ENCODE measurements around the gene SMARCD3.

Gene SMARCD3

GRCh38 chr7:151242159-151243044 is 6.1 kb downstream of the SMARCD3 start:
- Mint-ChIP-seq H3K27ac (no peak overlapping the region), H3K36me3 (ENCODE audit: low read depth) (peaks cover 25% of the 10 kb centered on the region), H3K27me3 (ENCODE audit: low read depth) (no peaks in the 10 kb centered on the region), H3K4me3 (no peak overlapping the region), H3K9me3 (no peaks in the 10 kb centered on the region), H3K4me1 (peaks cover 28% of the 10 kb centered on the region)
- no peak for TF ChIP-seq CTCF (IDR thresholded peaks at IDR 0.05; ENCODE audit: unreplicated experiment in 3 of 3)

- Mint-ChIP-seq H3K4me3 (no peak overlapping the region), H3K27me3 (ENCODE audit: low read depth) (no peaks in the 10 kb centered on the region), H3K9me3 (no peaks in the 10 kb centered on the region), H3K27ac (no peak overlapping the region), H3K4me1 (peaks cover 24% of the 10 kb centered on the region), H3K36me3 (ENCODE audit: low read depth) (peaks cover 28% of the 10 kb centered on the region)
- TF ChIP-seq CTCF (IDR thresholded peaks at IDR 0.05; ENCODE audit: unreplicated experiment in 3 of 3) = no peak
Observed at GRCh38 chr7:151241755-151242096, 6.8 kb downstream of the SMARCD3 start.

- no peak overlapping the region for H3K4me3 Mint-ChIP-seq
- H3K4me1 Mint-ChIP-seq = peaks cover 18% of the 10 kb centered on the region
- no peaks in the 10 kb centered on the region for H3K27me3 Mint-ChIP-seq (ENCODE audit: low read depth)
- no peak overlapping the region for H3K27ac Mint-ChIP-seq
- H3K36me3 Mint-ChIP-seq (ENCODE audit: low read depth) = peaks cover 29% of the 10 kb centered on the region
- TF ChIP-seq CTCF (IDR thresholded peaks at IDR 0.05; ENCODE audit: unreplicated experiment in 3 of 3) = no peak
- no peaks in the 10 kb centered on the region for H3K9me3 Mint-ChIP-seq
Observed at GRCh38 chr7:151240942-151241754, 7.3 kb downstream of the SMARCD3 start.

- Mint-ChIP-seq H3K36me3 (ENCODE audit: low read depth) (peaks cover 29% of the 10 kb centered on the region), H3K4me3 (no peak overlapping the region), H3K27me3 (ENCODE audit: low read depth) (no peaks in the 10 kb centered on the region), H3K27ac (peak overlapping the region in 1 of 3 experiments; percentile 64), H3K9me3 (no peaks in the 10 kb centered on the region), H3K4me1 (peaks cover 14% of the 10 kb centered on the region)
- no peak for TF ChIP-seq CTCF (IDR thresholded peaks at IDR 0.05; ENCODE audit: unreplicated experiment in 3 of 3)
Observed at GRCh38 chr7:151240536-151240935, 8.0 kb downstream of the SMARCD3 start.

- H3K4me3 Mint-ChIP-seq = no peak overlapping the region
- peaks cover 14% of the 10 kb centered on the region for H3K4me1 Mint-ChIP-seq
- H3K9me3 Mint-ChIP-seq = no peaks in the 10 kb centered on the region
- peaks cover 29% of the 10 kb centered on the region for H3K36me3 Mint-ChIP-seq (ENCODE audit: low read depth)
- H3K27me3 Mint-ChIP-seq (ENCODE audit: low read depth) = no peaks in the 10 kb centered on the region
- peak overlapping the region in 1 of 3 experiments; percentile 64 for H3K27ac Mint-ChIP-seq
- TF ChIP-seq CTCF (IDR thresholded peaks at IDR 0.05; ENCODE audit: unreplicated experiment in 3 of 3) = no peak
Observed at GRCh38 chr7:151239837-151240459, 8.5 kb downstream of the SMARCD3 start.

Measured in nephron (organoid).